ENCODE measurements around the gene AAK1. TPM values are rescaled to one million over a fixed set of nuclear protein-coding genes. Genes with fewer than 3 reads are reported as not detected.

The AAK1 gene
- total and polyA plus RNA-seq, 2 of the 13 experiments (the other 11 are each of a cell fraction or from before 2014, with no cell fraction given): 9.8 to 10.3 TPM

- TF ChIP-seq ZBTB33 (CRISPR knock-in tag; IDR thresholded peaks at IDR 0.05) (peak; percentile 41; the same call in 1 of the 2 replicates), KMT2B (CRISPR knock-in tag; IDR thresholded peaks at IDR 0.05) (peak; percentile 76), HNF4G (IDR thresholded peaks at IDR 0.05; ENCODE audit: borderline replicate concordance, low read depth, low read length) (peak; percentile 22; the same call in 1 of the 2 replicates), HNF4G (CRISPR knock-in tag; IDR thresholded peaks at IDR 0.05; ENCODE audit: borderline replicate concordance, low read depth) (peak; percentile 43; the same call in 1 of the 2 replicates), HNRNPUL1 (IDR thresholded peaks at IDR 0.05; ENCODE audit: low read depth, low read length) (0 out of 2 replicates have a peak, but pooled peaks have one; percentile 31), ZBTB3 (CRISPR knock-in tag; IDR thresholded peaks at IDR 0.05; ENCODE audit: borderline replicate concordance, low read depth) (peak; percentile 82), ZNF563 (CRISPR knock-in tag; IDR thresholded peaks at IDR 0.05) (peak; percentile 95), SIX1 (CRISPR knock-in tag; IDR thresholded peaks at IDR 0.05; ENCODE audit: borderline replicate concordance) (0 out of 2 replicates have a peak, but pooled peaks have one; percentile 32), MAFF (IDR thresholded peaks at IDR 0.05; ENCODE audit: low read depth, low read length) (no peak), ZNF567 (CRISPR knock-in tag; IDR thresholded peaks at IDR 0.05; ENCODE audit: borderline replicate concordance) (no peak; the same call in 1 of the 2 replicates), ZNF367 (CRISPR knock-in tag; IDR thresholded peaks at IDR 0.05; ENCODE audit: borderline replicate concordance) (no peak), RNF2 (conservative IDR thresholded peaks at IDR 0.05; ENCODE audit: low read depth) (0 out of 2 replicates have a peak, but pooled peaks have one; percentile 25), XRCC5 (optimal IDR thresholded peaks at IDR 0.05; ENCODE audit: low read length) (peak; percentile 98), FOSL2 (CRISPR knock-in tag; IDR thresholded peaks at IDR 0.05) (peak; percentile 50; the same call in 1 of the 2 replicates), TSC22D2 (CRISPR knock-in tag; IDR thresholded peaks at IDR 0.05; ENCODE audit: borderline replicate concordance) (peak; percentile 36; the same call in 1 of the 2 replicates), ATAD3A (CRISPR knock-in tag; IDR thresholded peaks at IDR 0.05) (no peak)
- TF ChIP-seq, protein P1, sequence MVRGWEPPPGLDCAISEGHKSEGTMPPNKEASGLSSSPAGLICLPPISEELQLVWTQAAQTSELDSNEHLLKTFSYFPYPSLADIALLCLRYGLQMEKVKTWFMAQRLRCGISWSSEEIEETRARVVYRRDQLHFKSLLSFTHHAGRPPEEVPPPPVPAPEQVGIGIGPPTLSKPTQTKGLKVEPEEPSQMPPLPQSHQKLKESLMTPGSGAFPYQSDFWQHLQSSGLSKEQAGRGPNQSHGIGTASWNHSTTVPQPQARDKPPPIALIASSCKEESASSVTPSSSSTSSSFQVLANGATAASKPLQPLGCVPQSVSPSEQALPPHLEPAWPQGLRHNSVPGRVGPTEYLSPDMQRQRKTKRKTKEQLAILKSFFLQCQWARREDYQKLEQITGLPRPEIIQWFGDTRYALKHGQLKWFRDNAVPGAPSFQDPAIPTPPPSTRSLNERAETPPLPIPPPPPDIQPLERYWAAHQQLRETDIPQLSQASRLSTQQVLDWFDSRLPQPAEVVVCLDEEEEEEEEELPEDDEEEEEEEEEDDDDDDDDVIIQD (CRISPR knock-in tag; IDR thresholded peaks at IDR 0.05; ENCODE audit: low read depth): peak; percentile 95
- TF ChIP-seq, protein P2, sequence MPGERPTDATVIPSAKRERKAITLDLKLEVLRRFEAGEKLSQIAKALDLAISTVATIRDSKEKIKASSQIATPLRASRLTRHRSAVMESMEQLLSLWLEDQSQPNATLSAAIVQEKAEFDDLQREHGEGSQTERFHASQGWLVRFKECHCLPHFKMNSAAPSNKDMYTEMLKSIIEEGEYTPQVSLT (CRISPR knock-in tag; IDR thresholded peaks at IDR 0.05; ENCODE audit: borderline replicate concordance, low read depth): no peak; the same call in 1 of the 2 replicates
- TF ChIP-seq, protein P3, sequence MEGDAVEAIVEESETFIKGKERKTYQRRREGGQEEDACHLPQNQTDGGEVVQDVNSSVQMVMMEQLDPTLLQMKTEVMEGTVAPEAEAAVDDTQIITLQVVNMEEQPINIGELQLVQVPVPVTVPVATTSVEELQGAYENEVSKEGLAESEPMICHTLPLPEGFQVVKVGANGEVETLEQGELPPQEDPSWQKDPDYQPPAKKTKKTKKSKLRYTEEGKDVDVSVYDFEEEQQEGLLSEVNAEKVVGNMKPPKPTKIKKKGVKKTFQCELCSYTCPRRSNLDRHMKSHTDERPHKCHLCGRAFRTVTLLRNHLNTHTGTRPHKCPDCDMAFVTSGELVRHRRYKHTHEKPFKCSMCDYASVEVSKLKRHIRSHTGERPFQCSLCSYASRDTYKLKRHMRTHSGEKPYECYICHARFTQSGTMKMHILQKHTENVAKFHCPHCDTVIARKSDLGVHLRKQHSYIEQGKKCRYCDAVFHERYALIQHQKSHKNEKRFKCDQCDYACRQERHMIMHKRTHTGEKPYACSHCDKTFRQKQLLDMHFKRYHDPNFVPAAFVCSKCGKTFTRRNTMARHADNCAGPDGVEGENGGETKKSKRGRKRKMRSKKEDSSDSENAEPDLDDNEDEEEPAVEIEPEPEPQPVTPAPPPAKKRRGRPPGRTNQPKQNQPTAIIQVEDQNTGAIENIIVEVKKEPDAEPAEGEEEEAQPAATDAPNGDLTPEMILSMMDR (CRISPR knock-in tag; IDR thresholded peaks at IDR 0.05): peak; percentile 93
- TF ChIP-seq, protein P4, sequence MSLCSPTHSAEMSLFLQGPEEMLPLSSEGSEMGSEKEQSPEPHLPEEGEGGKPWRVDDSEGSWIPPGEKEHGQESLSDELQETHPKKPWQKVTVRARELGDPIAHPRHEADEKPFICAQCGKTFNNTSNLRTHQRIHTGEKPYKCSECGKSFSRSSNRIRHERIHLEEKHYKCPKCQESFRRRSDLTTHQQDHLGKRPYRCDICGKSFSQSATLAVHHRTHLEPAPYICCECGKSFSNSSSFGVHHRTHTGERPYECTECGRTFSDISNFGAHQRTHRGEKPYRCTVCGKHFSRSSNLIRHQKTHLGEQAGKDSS (CRISPR knock-in tag; IDR thresholded peaks at IDR 0.05; ENCODE audit: borderline replicate concordance, low read depth): peak; percentile 82; the same call in 1 of the 2 replicates
Observed at GRCh38 chr2:69436938-69437750, 206.4 kb downstream of the AAK1 start, which contains the start of gene NFU1 (continued).
